Mesendoderm (in vitro differentiated cells): ENCODE data around the gene CSNK1D.
A peak's percentile ranks its signal among the peaks of the same experiment; 100 is the strongest.

Source experiments
- DNase-seq: peaks from one replicate; pipeline ENCODE4 v3.0.0; 2013
- H2AK5ac ChIP-seq: 2 replicates; pipeline ENCODE4 v1.6.1; 2013; ENCODE audit warnings: low read length, inconsistent platforms
- H2BK120ac ChIP-seq: 2 replicates; pipeline ENCODE4 v1.6.1; 2013; ENCODE audit warnings: low read depth, mild to moderate bottlenecking, low read length, moderate library complexity, mixed read lengths
- H2BK15ac ChIP-seq: replicated peaks from 2 replicates; pipeline ENCODE4 v1.6.1; 2013; ENCODE audit warnings: low read depth, mild to moderate bottlenecking, moderate library complexity
- H2BK5ac ChIP-seq: 2 replicates; pipeline ENCODE4 v1.6.1; 2013; ENCODE audit warnings: low read length, inconsistent platforms
- H3K18ac ChIP-seq: 2 replicates; pipeline ENCODE4 v1.6.1; 2013; ENCODE audit warnings: mild to moderate bottlenecking, low read length, mixed read lengths
- H3K23ac ChIP-seq: one replicate; pipeline ENCODE4 v1.6.1; 2013; ENCODE audit warnings: low read length
- H3K27ac ChIP-seq: 2 replicates; pipeline ENCODE4 v1.5.1; 2013; ENCODE audit warnings: low read depth, mild to moderate bottlenecking, inconsistent platforms, low read length, moderate library complexity
- H3K27me3 ChIP-seq: 2 replicates; pipeline ENCODE4 v1.6.1; 2013; ENCODE audit warnings: low read length, control low read depth, mild to moderate bottlenecking, inconsistent platforms; ENCODE audit not compliant: insufficient read depth, poor library complexity
- H3K36me3 ChIP-seq: 2 replicates; pipeline ENCODE4 v1.6.1; 2013; ENCODE audit warnings: low read length, inconsistent platforms; ENCODE audit not compliant: control insufficient read depth, insufficient read depth
- H3K4ac ChIP-seq: one replicate; pipeline ENCODE4 v1.6.1; 2013; ENCODE audit warnings: low read depth, mild to moderate bottlenecking, low read length, moderate library complexity
- H3K4me1 ChIP-seq: 2 replicates; pipeline ENCODE4 v1.6.1; 2013; ENCODE audit warnings: low read depth, low read length, inconsistent platforms; ENCODE audit not compliant: control insufficient read depth
- H3K4me2 ChIP-seq: 2 replicates; pipeline ENCODE4 v1.6.1; 2013; ENCODE audit warnings: low read length
- H3K4me3 ChIP-seq: 2 replicates; pipeline ENCODE4 v1.5.1; 2013; ENCODE audit warnings: mild to moderate bottlenecking, low read length
- H3K56ac ChIP-seq: one replicate; pipeline ENCODE4 v1.6.1; 2013; ENCODE audit warnings: low read length
- H3K79me1 ChIP-seq: 2 replicates; pipeline ENCODE4 v1.6.1; 2013; ENCODE audit warnings: low read length, inconsistent platforms
- H3K79me2 ChIP-seq: 2 replicates; pipeline ENCODE4 v1.6.1; 2013; ENCODE audit warnings: mild to moderate bottlenecking, low read length; ENCODE audit not compliant: control insufficient read depth, insufficient read depth
- H3K9ac ChIP-seq: 2 replicates; pipeline ENCODE4 v1.6.1; 2013; ENCODE audit warnings: low read length, inconsistent platforms
- H4K5ac ChIP-seq: one replicate; pipeline ENCODE4 v1.6.1; 2013; ENCODE audit warnings: low read length
- H4K8ac ChIP-seq: one replicate; pipeline ENCODE4 v1.6.1; 2013; ENCODE audit warnings: low read depth, mild to moderate bottlenecking, control low read depth, low read length, moderate library complexity
- WGBS: extraction: QIAGEN DNeasy Blood & Tissue Kit; methylation state at CpG from one replicate; pipeline ENCODE4 v1.1.7; 2013; ENCODE audit warnings: low lambda C conversion rate, missing lambda C conversion rate; ENCODE audit not compliant: insufficient coverage; ENCODE audit errors: extremely low coverage; 5-methylcytosine and 5-hydroxymethylcytosine counted together

CSNK1D gene

GRCh38 chr17:82291582-82292250 is 18.2 kb upstream of the CSNK1D start:
- H2BK15ac ChIP-seq = no peak overlapping the region
- H3K4me3 ChIP-seq = no peak overlapping the region
- H3K56ac ChIP-seq = peak overlapping the region; percentile 75
- no peak overlapping the region for H4K8ac ChIP-seq
- no peak overlapping the region for H2BK120ac ChIP-seq
- no peaks in the 10 kb centered on the region for H3K79me2 ChIP-seq
- no peak overlapping the region for H3K23ac ChIP-seq
- no peak overlapping the region for H3K18ac ChIP-seq
- peak overlapping the region; percentile 46 for H3K4ac ChIP-seq
- H3K27me3 ChIP-seq = no peaks in the 10 kb centered on the region
- peak overlapping the region; percentile 64 for H3K9ac ChIP-seq
- DNase-seq = no peak
- H3K4me1 ChIP-seq = no peaks in the 10 kb centered on the region
- no peak overlapping the region for H2AK5ac ChIP-seq
- H3K79me1 ChIP-seq = no peaks in the 10 kb centered on the region
- H4K5ac ChIP-seq = no peak overlapping the region
- no peaks in the 10 kb centered on the region for H3K36me3 ChIP-seq
- no CpG with 5 or more reads among the region's 19 CpGs for WGBS
- H3K27ac ChIP-seq = no peak overlapping the region
- peak overlapping the region; percentile 70 for H3K4me2 ChIP-seq
- no peak overlapping the region for H2BK5ac ChIP-seq

GRCh38 chr17:82287868-82288801 is 14.6 kb upstream of the CSNK1D start:
- no peak overlapping the region for H3K23ac ChIP-seq
- H4K5ac ChIP-seq = no peak overlapping the region
- H3K4me3 ChIP-seq = no peak overlapping the region
- no peak overlapping the region for H2BK5ac ChIP-seq
- H3K18ac ChIP-seq = no peak overlapping the region
- H2BK15ac ChIP-seq = no peak overlapping the region
- H3K27ac ChIP-seq = no peak overlapping the region
- H2BK120ac ChIP-seq = no peak overlapping the region
- no peak for DNase-seq
- no peaks in the 10 kb centered on the region for H3K79me2 ChIP-seq
- no peak overlapping the region for H3K4me2 ChIP-seq
- H3K56ac ChIP-seq = no peak overlapping the region
- no peaks in the 10 kb centered on the region for H3K79me1 ChIP-seq
- no peaks in the 10 kb centered on the region for H3K36me3 ChIP-seq
- no CpG with 5 or more reads among the region's 19 CpGs for WGBS
- no peak overlapping the region for H4K8ac ChIP-seq
- H3K27me3 ChIP-seq = no peaks in the 10 kb centered on the region
- no peak overlapping the region for H3K4ac ChIP-seq
- no peak overlapping the region for H2AK5ac ChIP-seq
- H3K4me1 ChIP-seq = no peaks in the 10 kb centered on the region
- no peak overlapping the region for H3K9ac ChIP-seq

GRCh38 chr17:82287013-82287867 is 13.7 kb upstream of the CSNK1D start:
- no peak overlapping the region for H3K4me2 ChIP-seq
- no peak overlapping the region for H2AK5ac ChIP-seq
- H4K5ac ChIP-seq = no peak overlapping the region
- no peaks in the 10 kb centered on the region for H3K27me3 ChIP-seq
- no peaks in the 10 kb centered on the region for H3K36me3 ChIP-seq
- H2BK5ac ChIP-seq = no peak overlapping the region
- H3K56ac ChIP-seq = no peak overlapping the region
- no CpG with 5 or more reads among the region's 9 CpGs for WGBS
- no peaks in the 10 kb centered on the region for H3K4me1 ChIP-seq
- H3K4ac ChIP-seq = no peak overlapping the region
- H3K79me1 ChIP-seq = no peaks in the 10 kb centered on the region
- no peak overlapping the region for H3K27ac ChIP-seq
- DNase-seq = no peak
- H4K8ac ChIP-seq = no peak overlapping the region
- H3K79me2 ChIP-seq = no peaks in the 10 kb centered on the region
- no peak overlapping the region for H2BK120ac ChIP-seq
- H3K18ac ChIP-seq = no peak overlapping the region
- no peak overlapping the region for H3K9ac ChIP-seq
- H3K4me3 ChIP-seq = no peak overlapping the region
- H3K23ac ChIP-seq = no peak overlapping the region
- no peak overlapping the region for H2BK15ac ChIP-seq

GRCh38 chr17:82285141-82285540 is 11.6 kb upstream of the CSNK1D start:
- Histone ChIP-seq H3K4me2 (no peak overlapping the region), H2BK5ac (no peak overlapping the region)
- no CpG with 5 or more reads among the region's 8 CpGs for WGBS

GRCh38 chr17:82283208-82283749 is 9.8 kb upstream of the CSNK1D start:
- H3K4me3 ChIP-seq = no peak overlapping the region
- no peak overlapping the region for H3K23ac ChIP-seq
- no peaks in the 10 kb centered on the region for H3K27me3 ChIP-seq
- no peak for DNase-seq
- no CpG with 5 or more reads among the region's 13 CpGs for WGBS
- H2BK5ac ChIP-seq = no peak overlapping the region
- H3K18ac ChIP-seq = no peak overlapping the region
- no peak overlapping the region for H2AK5ac ChIP-seq
- H3K4ac ChIP-seq = no peak overlapping the region
- H3K56ac ChIP-seq = no peak overlapping the region
- peaks cover under 1% of the 10 kb centered on the region for H3K4me1 ChIP-seq
- H4K5ac ChIP-seq = no peak overlapping the region
- no peaks in the 10 kb centered on the region for H3K79me1 ChIP-seq
- no peak overlapping the region for H3K9ac ChIP-seq
- no peak overlapping the region for H2BK120ac ChIP-seq
- no peak overlapping the region for H4K8ac ChIP-seq
- H3K36me3 ChIP-seq = no peaks in the 10 kb centered on the region
- H2BK15ac ChIP-seq = no peak overlapping the region
- H3K4me2 ChIP-seq = no peak overlapping the region
- no peak overlapping the region for H3K27ac ChIP-seq
- no peaks in the 10 kb centered on the region for H3K79me2 ChIP-seq

More at GRCh38 chr17:82285141-82285540, 11.6 kb upstream of the CSNK1D start:
- Histone ChIP-seq H3K36me3 (no peaks in the 10 kb centered on the region), H2AK5ac (no peak overlapping the region), H3K79me1 (no peaks in the 10 kb centered on the region), H3K4ac (no peak overlapping the region), H2BK120ac (no peak overlapping the region), H4K5ac (no peak overlapping the region), H3K23ac (no peak overlapping the region), H4K8ac (no peak overlapping the region), H3K56ac (no peak overlapping the region), H3K27me3 (no peaks in the 10 kb centered on the region), H3K9ac (no peak overlapping the region), H3K4me3 (no peak overlapping the region), H3K27ac (no peak overlapping the region), H3K79me2 (no peaks in the 10 kb centered on the region), H3K4me1 (no peaks in the 10 kb centered on the region), H3K18ac (no peak overlapping the region), H2BK15ac (no peak overlapping the region)
- no peak for DNase-seq
